Lung microvascular endothelial cell (primary cell): ENCODE data around the gene UGT2A1. TPM values are rescaled to one million over a fixed set of nuclear protein-coding genes. Genes with fewer than 3 reads are reported as not detected.

ENCODE experiments used
- DNase-seq, 2 donors: peaks; one replicate each; pipeline versions ENCODE4 v3.0.0 to v3.0.0-alpha.2; 2010; ENCODE audit warnings: low read depth in 2 of 2
- total RNA-seq: library from RNA; depleted of rRNA; stranded (reverse); fragments of >200 nt; gene quantifications from 2 replicates; pipeline ENCODE4 v1.2.1, GENCODE V29; 2014

The UGT2A1 gene
- total RNA-seq, 1 donor from 2014 or later = not detected

DNA sequence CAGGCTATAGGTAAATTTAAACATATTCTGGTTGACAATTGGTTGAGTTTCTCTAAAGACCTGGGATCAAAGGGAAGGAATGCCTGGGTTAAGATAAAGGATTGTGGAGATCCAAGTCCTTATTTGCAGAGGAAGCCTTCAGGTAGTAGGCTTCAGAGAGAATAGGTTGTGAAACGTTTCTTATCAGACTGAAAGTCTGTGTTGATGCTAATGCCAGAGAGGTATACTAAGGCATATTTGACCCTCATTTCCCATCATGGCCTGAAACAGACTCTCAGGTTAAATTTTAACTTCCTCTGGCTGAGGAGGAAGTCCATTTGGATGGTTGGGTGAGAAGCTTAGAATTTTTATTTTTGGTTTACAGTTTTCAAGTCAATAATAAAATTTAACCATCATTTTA, 61.7 kb downstream of the UGT2A1 start:
- DNase-seq = no peak

DNA sequence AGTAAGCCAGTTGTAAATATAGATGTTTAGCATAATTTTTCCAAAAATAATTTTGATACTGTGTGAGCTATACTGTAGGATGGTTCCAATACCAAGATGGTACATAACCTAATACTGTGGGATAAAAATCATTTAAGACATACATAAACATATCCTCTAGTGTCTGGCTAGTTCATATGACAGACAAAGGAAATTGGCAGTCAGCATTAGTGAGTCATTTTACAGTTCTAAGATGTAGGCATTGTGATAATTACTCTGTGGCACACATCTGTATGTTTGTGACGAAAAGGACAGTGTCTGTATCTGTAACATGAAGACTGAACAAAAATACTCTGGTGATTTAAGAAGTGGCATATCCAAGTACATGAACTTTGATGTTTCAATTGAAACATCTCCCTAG, 63.2 kb downstream of the UGT2A1 start:
- no peak for DNase-seq

DNA sequence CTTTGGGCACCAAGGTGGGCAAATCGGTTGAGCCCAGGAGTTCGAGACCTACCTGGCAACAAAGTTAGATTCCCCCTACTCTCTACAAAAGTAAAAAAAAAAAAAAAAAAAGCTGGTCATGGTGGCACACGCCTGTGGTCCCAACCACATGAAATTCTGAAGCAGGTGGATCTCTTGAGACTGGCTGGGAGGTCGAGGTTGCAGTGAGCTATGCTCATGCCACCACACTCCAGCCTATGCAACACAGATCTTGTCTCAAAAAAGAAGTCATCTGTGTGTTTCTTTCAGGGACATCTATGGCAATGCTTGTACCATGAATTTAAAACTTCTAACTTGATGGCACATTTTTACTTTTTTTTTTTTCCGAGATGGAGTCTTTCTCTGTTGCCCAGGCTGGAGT, 68.9 kb downstream of the UGT2A1 start:
- DNase-seq = no peak

DNA sequence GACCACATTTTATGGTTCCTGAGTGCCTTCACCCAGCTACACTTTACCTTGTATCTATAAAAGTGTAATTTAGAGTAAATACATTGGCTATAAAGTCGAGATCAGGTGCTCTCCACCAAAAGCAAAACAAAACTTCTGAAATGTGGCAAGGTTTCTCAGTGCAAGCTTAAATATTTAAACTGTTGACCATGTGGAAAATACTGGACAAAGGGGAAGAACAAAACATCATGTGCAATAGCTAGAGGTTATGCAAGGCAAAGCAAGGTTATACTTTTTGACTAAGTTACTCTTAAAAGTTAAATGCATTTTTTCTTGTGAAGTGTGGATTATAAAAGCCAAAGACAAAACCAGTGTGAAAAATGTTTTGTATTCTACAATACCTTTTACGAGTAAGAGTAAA, 69.5 kb downstream of the UGT2A1 start:
- DNase-seq = no peak

DNA sequence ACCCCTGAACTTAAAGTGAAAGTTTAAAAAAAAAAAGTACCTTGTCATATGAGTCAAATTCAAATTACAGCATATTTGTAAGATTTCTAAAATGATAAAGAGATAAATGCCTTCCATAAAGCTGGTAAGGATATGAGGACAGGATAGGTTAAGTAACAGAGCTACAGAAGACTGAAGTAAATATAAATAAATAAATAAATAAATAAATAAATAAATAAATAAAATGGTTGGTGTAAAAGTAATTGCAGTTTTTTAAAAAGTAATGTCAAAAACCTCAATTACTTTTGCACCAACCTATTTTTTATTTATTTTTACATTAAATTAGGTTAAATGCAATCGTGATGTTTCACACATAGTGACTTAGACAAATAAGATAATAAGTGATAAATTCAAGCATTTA, 75.8 kb downstream of the UGT2A1 start:
- DNase-seq = no peak

DNA sequence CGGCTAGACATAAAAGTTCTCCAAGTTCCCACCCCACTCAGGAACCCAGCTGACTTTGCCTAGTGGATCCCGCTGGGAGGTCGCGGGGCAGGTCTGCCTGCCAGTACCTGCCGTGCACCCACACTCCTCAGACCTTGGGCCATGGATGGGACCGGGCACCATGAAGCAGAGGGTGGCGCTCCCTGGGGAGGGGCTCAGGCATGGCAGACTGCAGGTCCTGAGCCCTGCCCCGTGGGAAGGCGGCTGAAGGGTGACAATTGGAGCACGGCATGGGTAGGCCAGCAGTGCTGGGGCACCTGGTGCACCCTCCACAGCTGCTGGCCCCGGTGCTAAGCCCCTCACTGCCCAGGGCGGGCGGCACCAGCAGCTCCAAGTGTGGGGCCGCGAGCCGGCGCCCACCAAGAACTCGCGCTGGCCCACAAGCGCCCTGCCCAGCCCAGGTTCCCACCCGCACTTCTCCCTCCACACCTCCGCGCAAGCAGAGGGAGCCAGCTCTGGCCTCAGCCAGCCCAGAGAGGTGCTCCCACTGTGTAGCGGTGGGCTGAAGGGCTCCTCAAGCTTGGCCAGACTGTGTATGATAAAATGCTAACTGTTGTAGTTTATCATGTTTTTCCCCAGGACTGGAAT, 76.7 kb downstream of the UGT2A1 start:
- DNase-seq = no peak

DNA sequence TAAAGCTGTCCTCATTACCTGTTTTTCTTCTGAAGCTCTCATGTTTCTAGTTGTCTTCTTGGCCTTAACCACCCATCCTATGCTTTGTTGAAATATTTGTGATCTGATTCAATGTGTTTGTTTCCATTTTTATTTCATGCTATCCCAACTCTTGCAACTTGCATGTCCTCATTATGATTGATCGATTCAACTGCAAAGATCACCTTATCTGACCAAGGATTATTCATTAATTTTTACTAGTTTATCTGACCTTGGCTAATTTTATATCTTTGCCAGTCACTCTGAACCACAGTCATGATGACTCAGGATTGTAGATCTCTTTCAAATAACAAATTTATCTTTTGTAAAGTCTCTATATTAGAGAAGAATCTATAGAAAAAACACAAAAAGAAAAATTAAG, 84.3 kb downstream of the UGT2A1 start:
- no peak for DNase-seq

DNA sequence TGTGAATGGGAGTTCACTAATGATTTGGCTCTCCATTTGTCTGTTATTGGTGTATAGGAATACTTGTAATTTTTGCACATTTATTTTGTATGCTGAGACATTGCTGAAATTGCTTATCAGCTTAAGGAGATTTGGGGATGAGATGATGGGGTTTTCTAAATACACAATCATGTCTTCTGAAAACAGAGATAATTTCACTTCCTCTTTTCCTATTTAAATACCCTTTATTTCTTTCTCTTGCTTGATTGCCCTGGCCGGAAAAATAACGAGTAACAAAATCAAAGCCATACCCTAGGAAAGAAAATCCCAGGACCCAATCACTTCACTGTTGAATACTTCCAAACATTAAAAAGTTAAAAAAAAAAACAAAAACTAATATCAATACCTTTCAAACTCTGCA, 89.6 kb downstream of the UGT2A1 start:
- DNase-seq = no peak

DNA sequence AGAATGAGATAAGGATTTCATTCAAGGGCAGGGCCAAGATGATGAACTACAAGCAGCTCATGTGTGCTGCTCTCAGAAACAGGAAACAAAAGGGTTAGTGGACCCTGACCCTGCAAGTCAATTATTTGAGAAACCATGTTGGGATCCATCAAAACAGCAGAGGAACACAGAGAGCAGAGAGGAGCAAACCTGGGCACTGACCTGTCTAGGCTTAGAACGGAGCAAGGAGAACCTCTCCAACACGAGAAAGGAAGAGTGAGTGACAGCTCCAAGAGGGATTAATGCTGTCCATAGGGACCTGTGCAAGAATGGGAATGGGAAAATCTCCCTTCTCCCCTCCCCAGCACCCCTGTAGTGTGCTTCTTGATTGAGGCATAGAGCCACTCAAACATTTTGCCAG, 103.4 kb downstream of the UGT2A1 start:
- DNase-seq = no peak

DNA sequence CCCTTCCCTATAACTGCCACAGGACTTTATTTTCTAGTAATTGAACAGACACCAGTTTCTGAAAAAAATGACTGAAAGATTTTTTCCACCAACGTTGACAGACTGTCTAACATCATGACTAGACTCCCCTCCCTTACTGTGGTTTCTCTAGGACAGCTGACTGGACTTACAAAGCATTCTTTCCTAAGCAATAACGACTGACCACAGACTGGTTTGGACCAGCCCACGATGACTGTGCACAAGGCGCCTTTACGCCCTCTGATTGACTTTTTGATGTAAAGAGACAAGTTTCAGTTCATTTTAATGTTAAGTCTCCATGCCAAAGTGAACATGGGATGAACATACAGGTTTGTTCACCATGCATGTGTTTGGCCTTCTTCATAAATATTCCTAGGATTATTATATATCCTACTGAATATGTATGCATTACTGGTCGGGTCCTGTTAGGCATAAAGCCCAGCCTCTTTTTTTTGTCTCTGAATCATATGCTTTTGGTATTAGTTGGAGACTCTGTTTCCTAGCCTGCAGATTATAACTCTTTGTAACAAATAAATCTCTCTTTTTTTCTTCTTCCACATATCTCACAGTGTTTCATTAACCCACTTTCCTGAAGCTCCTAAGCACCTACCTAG, 106.8 kb downstream of the UGT2A1 start:
- DNase-seq = no peak

Other genes with a start within 250 kb of the UGT2A1 start
- not detected in 2 replicates for gene UGT2B4, start 157.3 kb downstream of the UGT2A1 start, total RNA-seq
- not detected in 2 replicates for gene UGT2A2, start 13.6 kb downstream of the UGT2A1 start, total RNA-seq
- 1.6 and 8.3 TPM in 2 replicates for gene SULT1B1, start 107.4 kb upstream of the UGT2A1 start, total RNA-seq
- 3.4 and 5.2 TPM in 2 replicates for gene SULT1E1, start 206.9 kb upstream of the UGT2A1 start, total RNA-seq